NAMALWA (cell line): ENCODE measurements around the gene POP7.

Source experiments
- DNase-seq: peaks from one replicate; pipeline ENCODE4 v3.0.0-alpha.2; 2015; ENCODE audit warnings: low spot score

The POP7 gene

GRCh38 chr7:100679129-100679926 lies 26.6 kb upstream of the POP7 start:
- no peak for DNase-seq

- peak; percentile 42 for DNase-seq
Observed at GRCh38 chr7:100679927-100680575, 25.9 kb upstream of the POP7 start.

DNA sequence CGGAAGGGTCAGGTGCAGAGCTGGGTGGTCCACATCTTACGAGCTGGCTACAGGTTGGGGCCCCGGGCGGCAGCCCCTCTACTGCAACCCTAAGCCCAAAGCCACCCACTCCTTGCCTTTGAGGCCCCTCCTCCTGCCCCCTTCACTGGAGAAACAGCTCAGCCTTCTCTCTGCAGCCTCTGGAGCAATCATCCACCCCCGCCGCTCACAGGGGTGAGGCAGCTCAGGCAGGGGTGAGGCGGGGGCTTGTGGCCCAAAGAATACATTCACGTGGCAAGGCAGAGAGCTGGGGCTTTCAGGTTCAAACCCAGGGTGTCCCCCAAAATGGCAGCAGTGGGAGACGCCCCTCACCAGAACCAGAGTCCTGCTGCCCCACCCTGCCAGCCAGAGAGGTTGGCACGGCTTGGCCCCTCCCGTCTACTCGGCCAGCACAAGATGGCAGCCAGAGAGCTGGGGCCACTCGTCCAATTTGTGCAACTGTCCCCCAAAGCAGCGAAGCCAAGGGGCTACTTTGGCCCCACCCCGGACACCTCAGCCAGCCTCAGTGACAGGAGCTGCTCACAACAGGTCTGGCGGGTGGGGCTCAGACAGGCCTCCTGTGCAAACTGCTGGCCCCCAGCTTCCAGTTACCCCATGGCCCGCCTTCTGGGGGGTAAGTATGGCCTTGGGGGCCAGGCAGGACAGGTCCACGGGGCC lies 25.2 kb upstream of the POP7 start:
- no peak for DNase-seq

DNA sequence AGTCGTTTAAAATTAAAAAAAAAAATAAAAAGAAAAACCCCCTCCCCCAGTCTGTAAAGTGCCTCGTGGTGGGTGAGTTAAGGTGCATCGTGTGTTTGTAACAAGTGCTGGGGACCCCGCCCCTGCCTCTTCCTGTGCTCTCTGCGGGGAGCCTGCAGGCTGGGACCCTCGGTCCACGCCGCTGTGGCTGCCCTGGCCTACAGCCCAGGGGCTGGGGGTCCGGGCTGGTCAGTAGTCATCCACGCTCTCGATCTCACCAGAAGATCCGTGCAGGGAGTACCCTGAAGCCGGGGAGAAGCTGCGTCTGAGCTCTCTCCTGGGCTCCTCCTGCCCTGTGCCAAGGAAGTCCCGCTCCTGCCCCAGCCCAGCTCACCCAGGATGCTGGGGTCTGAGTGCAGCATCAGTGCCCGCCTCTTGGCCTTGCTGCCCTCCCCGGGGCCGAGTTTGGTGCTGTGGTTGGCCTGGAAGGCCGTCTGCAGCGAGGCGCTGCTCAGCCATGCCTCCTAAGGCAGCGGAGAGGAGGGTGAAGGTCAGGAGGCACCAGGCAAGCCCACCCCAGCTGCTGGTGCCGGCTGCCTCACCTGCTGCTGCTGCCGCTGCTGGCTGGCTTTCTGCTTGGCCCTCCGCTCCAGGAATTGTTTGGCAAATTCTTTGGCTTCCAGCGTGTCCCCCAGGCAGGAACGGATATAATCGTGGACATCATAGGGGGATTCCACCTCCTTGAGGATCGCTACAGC lies 24.3 kb upstream of the POP7 start:
- DNase-seq, result no peak

- no peak for DNase-seq
Observed at GRCh38 chr7:100682228-100682741, 23.6 kb upstream of the POP7 start.

GRCh38 chr7:100682991-100683658 lies 22.8 kb upstream of the POP7 start:
- DNase-seq, result no peak

GRCh38 chr7:100683659-100684533 lies 22.0 kb upstream of the POP7 start:
- DNase-seq, result no peak

GRCh38 chr7:100684534-100685042 lies 21.3 kb upstream of the POP7 start:
- no peak for DNase-seq

DNA sequence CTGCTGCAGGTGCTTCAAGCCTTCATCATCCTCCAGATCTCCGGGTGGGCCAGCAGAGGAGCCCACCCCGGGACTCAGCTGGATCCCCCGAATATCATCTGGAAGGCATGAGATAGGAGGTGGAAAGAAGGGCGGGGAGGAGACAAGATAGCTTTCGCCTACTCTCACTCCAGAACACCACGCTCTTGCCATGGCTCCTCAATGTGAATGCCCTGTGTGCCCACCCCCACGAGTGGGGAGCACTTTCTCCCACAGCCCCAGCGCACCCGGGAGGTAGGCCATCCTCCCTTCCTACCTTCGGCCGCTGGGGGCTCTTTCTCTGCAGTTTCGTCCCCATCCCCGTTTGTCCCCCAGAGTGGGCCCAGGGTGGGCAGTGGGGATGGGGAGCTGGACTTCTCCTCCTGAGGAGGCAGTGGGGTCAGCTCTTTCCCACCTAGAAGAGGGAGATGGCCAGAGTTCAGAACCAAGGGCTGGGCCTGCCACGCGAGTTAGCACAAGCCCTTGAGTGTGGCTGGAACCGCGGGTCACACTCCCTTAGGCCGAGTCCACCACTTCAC lies 20.8 kb upstream of the POP7 start:
- no peak for DNase-seq

- no peak for DNase-seq
Observed at GRCh38 chr7:100685631-100686145, 20.2 kb upstream of the POP7 start.

- no peak for DNase-seq
Observed at GRCh38 chr7:100686201-100686821, 19.6 kb upstream of the POP7 start.

DNA sequence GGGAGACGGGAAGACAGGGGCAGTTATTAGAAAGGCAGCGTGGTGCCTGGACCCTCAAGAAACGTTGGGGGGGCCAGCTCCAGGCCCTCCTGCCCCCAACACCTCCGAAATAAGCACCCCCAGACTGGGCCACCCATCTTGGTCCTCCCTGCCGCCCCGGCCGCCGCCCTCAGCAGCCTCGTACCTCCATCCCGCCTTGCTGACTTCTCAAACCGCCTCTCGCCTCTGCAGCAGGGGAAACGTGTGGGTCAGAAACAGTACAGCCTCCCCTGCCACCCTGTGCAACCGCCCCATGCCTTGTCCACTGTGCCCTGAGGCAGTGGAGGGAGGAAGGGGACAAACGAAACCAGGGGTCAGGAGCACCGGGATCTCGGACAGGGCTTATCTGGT lies 19.1 kb upstream of the POP7 start:
- DNase-seq, result no peak

GRCh38 chr7:100687261-100687660 lies 18.7 kb upstream of the POP7 start:
- DNase-seq, result no peak

GRCh38 chr7:100687751-100688300 lies 18.1 kb upstream of the POP7 start:
- DNase-seq, result no peak

- DNase-seq, result no peak
Observed at GRCh38 chr7:100688326-100688860, 17.5 kb upstream of the POP7 start.

- DNase-seq, result peak; percentile 64
Observed at GRCh38 chr7:100689230-100690135, 16.4 kb upstream of the POP7 start.

- peak; percentile 93 for DNase-seq
Observed at GRCh38 chr7:100691676-100692577, 14.0 kb upstream of the POP7 start.
